Mammary epithelial cell (primary cell): ENCODE data around the gene ABHD13.

Experiments used
- EZH2 ChIP-seq: IDR thresholded peaks from 2 replicates; pipeline ENCODE4 v1.6.1; 2012; ENCODE audit warnings: low read length, inconsistent platforms, borderline replicate concordance
- TF ChIP-seq, protein P1 (sequence below), 2 donors: IDR thresholded peaks in 1 of 2; conservative IDR thresholded peaks in 1 of 2; 2 replicates each; pipeline ENCODE4 v1.5.1; 2011 to 2012; ENCODE audit warnings: inconsistent platforms in 2 of 2, low read length in 2 of 2, mild to moderate bottlenecking in 2 of 2, control low read depth in 1 of 2, low read depth in 1 of 2; ENCODE audit not compliant: insufficient read depth in 1 of 2; ENCODE audit errors: extremely low read depth in 1 of 2

DNA sequence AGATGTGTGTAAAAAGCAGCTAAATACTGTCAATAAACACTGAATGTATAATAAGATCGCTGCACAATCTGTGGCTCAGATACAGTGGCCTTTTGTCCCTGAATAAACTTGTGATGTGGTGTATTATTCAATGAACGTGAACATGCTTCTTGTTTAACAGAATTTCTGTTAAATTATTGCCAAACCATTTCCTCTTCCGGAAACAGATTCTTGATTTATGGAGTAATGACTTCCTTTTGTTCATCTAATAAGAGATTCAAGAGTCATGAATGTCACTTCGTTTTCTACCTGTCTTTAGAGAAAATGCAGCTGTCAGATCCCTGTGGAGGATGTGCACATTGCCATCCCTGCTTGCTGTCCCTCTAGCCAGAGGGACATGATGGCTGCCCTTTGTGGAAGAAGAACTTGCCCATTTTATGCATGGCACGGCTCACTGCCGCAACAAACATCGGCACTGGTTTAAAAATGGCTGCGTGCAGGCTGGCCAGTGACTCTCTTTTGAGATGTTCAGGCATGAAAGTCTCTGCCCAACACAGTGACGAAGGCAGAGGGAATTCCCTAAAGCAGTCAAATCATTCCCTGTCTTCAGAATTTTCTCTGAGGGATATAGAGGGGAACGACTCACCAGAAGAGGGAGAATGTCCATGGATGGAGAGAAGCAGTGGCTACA lies 48.3 kb downstream of the ABHD13 start:
- TF ChIP-seq, protein P1, sequence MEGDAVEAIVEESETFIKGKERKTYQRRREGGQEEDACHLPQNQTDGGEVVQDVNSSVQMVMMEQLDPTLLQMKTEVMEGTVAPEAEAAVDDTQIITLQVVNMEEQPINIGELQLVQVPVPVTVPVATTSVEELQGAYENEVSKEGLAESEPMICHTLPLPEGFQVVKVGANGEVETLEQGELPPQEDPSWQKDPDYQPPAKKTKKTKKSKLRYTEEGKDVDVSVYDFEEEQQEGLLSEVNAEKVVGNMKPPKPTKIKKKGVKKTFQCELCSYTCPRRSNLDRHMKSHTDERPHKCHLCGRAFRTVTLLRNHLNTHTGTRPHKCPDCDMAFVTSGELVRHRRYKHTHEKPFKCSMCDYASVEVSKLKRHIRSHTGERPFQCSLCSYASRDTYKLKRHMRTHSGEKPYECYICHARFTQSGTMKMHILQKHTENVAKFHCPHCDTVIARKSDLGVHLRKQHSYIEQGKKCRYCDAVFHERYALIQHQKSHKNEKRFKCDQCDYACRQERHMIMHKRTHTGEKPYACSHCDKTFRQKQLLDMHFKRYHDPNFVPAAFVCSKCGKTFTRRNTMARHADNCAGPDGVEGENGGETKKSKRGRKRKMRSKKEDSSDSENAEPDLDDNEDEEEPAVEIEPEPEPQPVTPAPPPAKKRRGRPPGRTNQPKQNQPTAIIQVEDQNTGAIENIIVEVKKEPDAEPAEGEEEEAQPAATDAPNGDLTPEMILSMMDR (conservative IDR thresholded peaks at IDR 0.05 in 1 of 2, IDR thresholded peaks at IDR 0.05 in 1 of 2; ENCODE audit: extremely low read depth in 1 of 2, insufficient read depth in 1 of 2, low read depth in 1 of 2, low read length in 2 of 2): no peak
- TF ChIP-seq EZH2: no peak
